SK-N-SH (cell line): ENCODE results near the gene CD302. TPM values are rescaled to one million over a fixed set of nuclear protein-coding genes. Genes with fewer than 3 reads are reported as not detected.

Source experiments
- CTCF ChIA-PET: fragments of 300-600, 350-600 bp; formaldehyde crosslinking; extraction: SDS; loops from one replicate; lab custom pipeline; 2021; lab: Yijun Ruan, JAX
- POLR2A ChIA-PET: fragments of 350-600 bp; sonication (Branson Sonifier 250); formaldehyde crosslinking; extraction: SDS; loops from one replicate; lab custom pipeline; 2020; ENCODE audit warnings: antibody characterized with exemption, inconsistent platforms; lab: Yijun Ruan, JAX
- DNase-seq: peaks from one replicate; pipeline ENCODE4 v3.0.0; 2012
- H2AFZ ChIP-seq: fragments of 200-600 bp; sonication (generic); 2 replicates; pipeline ENCODE4 v1.8.1; 2016; ENCODE audit warnings: antibody characterized with exemption, mild to moderate bottlenecking, low read depth
- H3F3A ChIP-seq: fragments of 200-600 bp; sonication (generic); replicated peaks from 2 replicates; pipeline ENCODE3; 2016; ENCODE audit warnings: antibody characterized with exemption, mild to moderate bottlenecking; ENCODE audit not compliant: insufficient read depth
- H3K27ac ChIP-seq, 2 experiments: fragments of 200-500 bp in 1 of 2; fragments of 200-600 bp in 1 of 2; sonication (Bioruptor generic) in 1 of 2; sonication (generic), shearing (Covaris generic) in 1 of 2; 2 replicates each; pipeline versions ENCODE4 v1.5.1 to v1.6.1; 2014 to 2016; ENCODE audit warnings: low read depth in 2 of 2, inconsistent platforms in 1 of 2, low read length in 1 of 2, mild to moderate bottlenecking in 1 of 2, mixed read lengths in 1 of 2
- H3K27me3 ChIP-seq: fragments of 200-600 bp; sonication (generic), shearing (Covaris generic); 2 replicates; pipeline ENCODE4 v1.6.1; 2016; ENCODE audit warnings: mixed run types; ENCODE audit not compliant: insufficient read depth
- H3K36me3 ChIP-seq, 2 experiments: fragments of 200-500 bp in 1 of 2; fragments of 200-600 bp in 1 of 2; sonication (Bioruptor generic) in 1 of 2; sonication (generic) in 1 of 2; replicated peaks in 1 of 2; 2 replicates each; pipeline versions ENCODE3 to v1.5.1; 2014 to 2016; ENCODE audit warnings: low read length in 1 of 2, mild to moderate bottlenecking in 1 of 2; ENCODE audit not compliant: insufficient read depth in 2 of 2, control insufficient read depth in 1 of 2
- H3K4me1 ChIP-seq, 2 experiments: fragments of 200-500 bp in 1 of 2; fragments of 200-600 bp in 1 of 2; sonication (Bioruptor generic) in 1 of 2; sonication (generic), shearing (Covaris generic) in 1 of 2; 2 replicates each; pipeline versions ENCODE4 v1.5.1 to v1.6.1; 2014 to 2016; ENCODE audit warnings: low read depth in 1 of 2, low read length in 1 of 2, mixed run types in 1 of 2; ENCODE audit not compliant: insufficient read depth in 2 of 2, control insufficient read depth in 1 of 2
- H3K4me2 ChIP-seq: fragments of 200-600 bp; sonication (generic), shearing (Covaris generic); 2 replicates; pipeline ENCODE4 v1.6.1; 2017; ENCODE audit warnings: mixed run types
- H3K4me3 ChIP-seq, 2 experiments: fragments of 200-500 bp in 1 of 2; fragments of 200-600 bp in 1 of 2; sonication (Bioruptor generic) in 1 of 2; sonication (generic), shearing (Covaris generic) in 1 of 2; 2 replicates each; pipeline versions ENCODE4 v1.5.1 to v1.8.1; 2014 to 2016; ENCODE audit warnings: low read depth in 2 of 2, inconsistent platforms in 1 of 2, low read length in 1 of 2, mild to moderate bottlenecking in 1 of 2, mixed read lengths in 1 of 2, moderate library complexity in 1 of 2
- H3K79me2 ChIP-seq: fragments of 200-600 bp; sonication (generic); 2 replicates; pipeline ENCODE4 v1.8.1; 2017; ENCODE audit warnings: mild to moderate bottlenecking; ENCODE audit not compliant: insufficient read depth
- H3K9ac ChIP-seq: fragments of 200-600 bp; sonication (generic); 2 replicates; pipeline ENCODE4 v1.6.1; 2017; ENCODE audit warnings: mixed run types
- H3K9me2 ChIP-seq: fragments of 200-600 bp; sonication (generic); 2 replicates; pipeline ENCODE4 v1.6.1; 2017; ENCODE audit warnings: mixed run types
- H3K9me3 ChIP-seq: fragments of 200-600 bp; sonication (generic); 2 replicates; pipeline ENCODE4 v1.6.1; 2017; ENCODE audit warnings: mixed run types, mild to moderate bottlenecking, moderate library complexity
- H4K20me1 ChIP-seq: fragments of 200-600 bp; sonication (generic); 2 replicates; pipeline ENCODE4 v1.6.1; 2017; ENCODE audit warnings: mild to moderate bottlenecking, mixed run types; ENCODE audit not compliant: insufficient read depth
- ELF1 ChIP-seq: IDR thresholded peaks from 2 replicates; pipeline ENCODE4 v1.4.0; 2012
- EP300 ChIP-seq, 2 experiments: IDR thresholded peaks; 2 replicates each; pipeline versions ENCODE4 v1.4.0 to v1.6.1; 2012; ENCODE audit warnings: borderline replicate concordance in 1 of 2, low read depth in 1 of 2, low read length in 1 of 2
- FOXJ3 ChIP-seq: sonication (generic); formaldehyde crosslinking; IDR thresholded peaks from 2 replicates; pipeline ENCODE4 v1.5.1; 2020; ENCODE audit warnings: mild to moderate bottlenecking, missing genetic modification reagents
- GATA2 ChIP-seq: sonication (generic); formaldehyde crosslinking; IDR thresholded peaks from 2 replicates; pipeline ENCODE4 v1.5.0; 2020; ENCODE audit warnings: mild to moderate bottlenecking, missing genetic modification reagents
- JUND ChIP-seq: IDR thresholded peaks from 2 replicates; pipeline ENCODE4 v1.4.0; 2012
- NFIC ChIP-seq: IDR thresholded peaks from 2 replicates; pipeline ENCODE4 v1.4.0; 2012; ENCODE audit warnings: borderline replicate concordance
- NRF1 ChIP-seq: IDR thresholded peaks from 2 replicates; pipeline ENCODE4 v1.6.1; 2012; ENCODE audit warnings: low read depth, mild to moderate bottlenecking, low read length
- RFX5 ChIP-seq: IDR thresholded peaks from 2 replicates; pipeline ENCODE4 v1.6.1; 2012; ENCODE audit warnings: mild to moderate bottlenecking, improper control_type of control experiment, low read length
- TEAD4 ChIP-seq: IDR thresholded peaks from 2 replicates; pipeline ENCODE4 v1.4.0; 2012; ENCODE audit warnings: mild to moderate bottlenecking, borderline replicate concordance; ENCODE audit not compliant: insufficient read depth
- YY1 ChIP-seq: IDR thresholded peaks from 2 replicates; pipeline ENCODE4 v1.4.0; 2012; ENCODE audit warnings: low read depth, mild to moderate bottlenecking
- WGBS: methylation state at CpG from one replicate; pipeline ENCODE4 v1.1.6; 2017; ENCODE audit warnings: low lambda C conversion rate; 5-methylcytosine and 5-hydroxymethylcytosine counted together
- polyA plus RNA-seq, 3 experiments: library from polyadenylated mRNA; depleted of rRNA; stranded (reverse); fragments of >200 nt; gene quantifications; 2 replicates each; pipeline ENCODE4 v1.2.3, GENCODE V29; 2012
- TF ChIP-seq, protein P1 (sequence below): IDR thresholded peaks from 2 replicates; pipeline ENCODE4 v1.4.0; 2012; ENCODE audit warnings: low read depth, borderline replicate concordance
- TF ChIP-seq, protein P2 (sequence below): IDR thresholded peaks from 2 replicates; pipeline ENCODE4 v1.4.0; 2012; ENCODE audit warnings: low read depth, borderline replicate concordance
- TF ChIP-seq, protein P3 (sequence below): fragments of 150-350 bp; IDR thresholded peaks from 2 replicates; pipeline ENCODE4 v1.6.1; 2017; ENCODE audit warnings: antibody characterized with exemption, low read length, low read depth, borderline replicate concordance

Gene CD302
- polyA plus RNA-seq, 1 of the 3 experiments (the other 2 are of a cell fraction), result 4.4 TPM

DNA sequence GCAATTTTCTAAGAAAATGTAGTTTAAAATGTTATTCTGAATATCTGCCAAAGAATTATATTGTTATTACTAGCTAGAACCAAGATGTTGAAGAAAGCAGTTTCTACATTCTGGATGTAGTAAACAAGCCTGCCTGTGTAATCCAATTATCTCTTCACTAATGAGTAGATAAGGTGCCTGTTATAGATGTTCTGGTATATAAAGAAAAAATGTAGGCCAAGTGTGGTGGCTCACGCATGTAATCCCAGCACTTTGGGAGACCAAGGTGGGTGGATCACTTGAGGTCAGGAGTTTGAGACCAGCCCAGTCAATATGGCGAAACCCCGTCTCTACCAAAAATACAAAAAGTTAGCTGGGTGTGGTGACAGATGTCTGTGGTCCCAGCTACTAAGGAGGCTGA, 28.9 kb downstream of the CD302 start:
- CTCF ChIA-PET, result interaction anchor here (0.6 to 1.8 kb wide), 2 partner anchors 9 to 456 kb away, joined by 3 to 4 read pairs; no protein-coding TSS in a partner anchor
- Histone ChIP-seq H3K79me2 (peaks cover 22% of the 10 kb centered on the region), H3F3A (peaks cover 32% of the 10 kb centered on the region), H3K27ac (no peak overlapping the region), H3K27me3 (no peaks in the 10 kb centered on the region), H3K9me2 (no peaks in the 10 kb centered on the region), H3K4me2 (no peak overlapping the region), H3K9ac (no peak overlapping the region), H3K9me3 (no peaks in the 10 kb centered on the region), H3K4me1 (no peaks in the 10 kb centered on the region; a peak in 1 of 4 replicates), H2AFZ (no peak overlapping the region), H3K36me3 (peaks cover 83 to 90% of the 10 kb centered on the region in 2 experiments), H3K4me3 (no peak overlapping the region), H4K20me1 (no peaks in the 10 kb centered on the region)
- POLR2A ChIA-PET, result no interaction called here
- 88% methylated on average over 3 of the region's 3 CpGs for WGBS
- DNase-seq, result peak; percentile 16
- TF ChIP-seq GATA2 (CRISPR knock-in tag), result peak; percentile 43; the same call in 1 of the 2 replicates
- TF ChIP-seq ELF1, result no peak

DNA sequence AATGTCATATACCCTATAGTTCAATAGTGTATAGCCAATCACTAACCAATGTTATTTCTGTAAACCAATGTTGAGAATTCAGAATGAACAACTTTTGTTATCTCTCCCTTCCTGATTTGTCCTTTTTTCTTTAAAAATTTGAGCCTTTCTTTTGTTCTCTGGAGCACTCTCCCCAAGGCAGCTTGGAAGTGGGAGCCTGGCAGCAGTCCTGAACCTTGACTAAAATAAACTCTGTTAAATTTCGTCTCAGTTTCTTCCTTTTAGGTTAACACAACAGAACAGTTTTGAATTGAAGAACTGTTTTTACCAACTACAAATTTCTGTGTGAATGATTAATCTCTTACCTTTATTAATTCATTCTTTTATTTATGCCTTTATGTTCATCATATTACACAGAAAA, 35.9 kb downstream of the CD302 start:
- peaks cover 9% of the 10 kb centered on the region for H4K20me1 ChIP-seq
- H3K27me3 ChIP-seq, result no peaks in the 10 kb centered on the region
- H3K9ac ChIP-seq, result no peak overlapping the region
- CTCF ChIA-PET, result interaction anchor here (1.5 kb wide), 1 partner anchor 15 kb away, joined by 5 read pairs; no protein-coding TSS in a partner anchor
- no peak for DNase-seq
- peaks cover 88 to 95% of the 10 kb centered on the region in 2 experiments for H3K36me3 ChIP-seq
- TF ChIP-seq, protein P1, sequence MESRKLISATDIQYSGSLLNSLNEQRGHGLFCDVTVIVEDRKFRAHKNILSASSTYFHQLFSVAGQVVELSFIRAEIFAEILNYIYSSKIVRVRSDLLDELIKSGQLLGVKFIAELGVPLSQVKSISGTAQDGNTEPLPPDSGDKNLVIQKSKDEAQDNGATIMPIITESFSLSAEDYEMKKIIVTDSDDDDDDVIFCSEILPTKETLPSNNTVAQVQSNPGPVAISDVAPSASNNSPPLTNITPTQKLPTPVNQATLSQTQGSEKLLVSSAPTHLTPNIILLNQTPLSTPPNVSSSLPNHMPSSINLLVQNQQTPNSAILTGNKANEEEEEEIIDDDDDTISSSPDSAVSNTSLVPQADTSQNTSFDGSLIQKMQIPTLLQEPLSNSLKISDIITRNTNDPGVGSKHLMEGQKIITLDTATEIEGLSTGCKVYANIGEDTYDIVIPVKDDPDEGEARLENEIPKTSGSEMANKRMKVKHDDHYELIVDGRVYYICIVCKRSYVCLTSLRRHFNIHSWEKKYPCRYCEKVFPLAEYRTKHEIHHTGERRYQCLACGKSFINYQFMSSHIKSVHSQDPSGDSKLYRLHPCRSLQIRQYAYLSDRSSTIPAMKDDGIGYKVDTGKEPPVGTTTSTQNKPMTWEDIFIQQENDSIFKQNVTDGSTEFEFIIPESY, result no peak
- no peak for TF ChIP-seq ELF1
- TF ChIP-seq YY1, result no peak
- TF ChIP-seq, protein P2, sequence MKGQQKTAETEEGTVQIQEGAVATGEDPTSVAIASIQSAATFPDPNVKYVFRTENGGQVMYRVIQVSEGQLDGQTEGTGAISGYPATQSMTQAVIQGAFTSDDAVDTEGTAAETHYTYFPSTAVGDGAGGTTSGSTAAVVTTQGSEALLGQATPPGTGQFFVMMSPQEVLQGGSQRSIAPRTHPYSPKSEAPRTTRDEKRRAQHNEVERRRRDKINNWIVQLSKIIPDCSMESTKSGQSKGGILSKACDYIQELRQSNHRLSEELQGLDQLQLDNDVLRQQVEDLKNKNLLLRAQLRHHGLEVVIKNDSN, result no peak
- no peak for TF ChIP-seq EP300 (IDR thresholded peaks at IDR 0.05; ENCODE audit: borderline replicate concordance in 1 of 2, low read depth in 1 of 2, low read length in 1 of 2)
- TF ChIP-seq FOXJ3 (CRISPR knock-in tag), result no peak
- TF ChIP-seq TEAD4, result no peak
- TF ChIP-seq NRF1, result no peak
- TF ChIP-seq GATA2 (CRISPR knock-in tag), result no peak
- no peak for TF ChIP-seq NFIC
- TF ChIP-seq RFX5, result no peak
- TF ChIP-seq JUND, result no peak
- TF ChIP-seq, protein P3, sequence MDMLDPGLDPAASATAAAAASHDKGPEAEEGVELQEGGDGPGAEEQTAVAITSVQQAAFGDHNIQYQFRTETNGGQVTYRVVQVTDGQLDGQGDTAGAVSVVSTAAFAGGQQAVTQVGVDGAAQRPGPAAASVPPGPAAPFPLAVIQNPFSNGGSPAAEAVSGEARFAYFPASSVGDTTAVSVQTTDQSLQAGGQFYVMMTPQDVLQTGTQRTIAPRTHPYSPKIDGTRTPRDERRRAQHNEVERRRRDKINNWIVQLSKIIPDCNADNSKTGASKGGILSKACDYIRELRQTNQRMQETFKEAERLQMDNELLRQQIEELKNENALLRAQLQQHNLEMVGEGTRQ, result no peak
- TF ChIP-seq, all 33 proteins: peak for 0
- no peaks in the 10 kb centered on the region; a peak in 1 of 4 replicates for H3K4me1 ChIP-seq
- no peak overlapping the region for H3K4me3 ChIP-seq
- H3K27ac ChIP-seq, result no peak overlapping the region
- peaks cover 73% of the 10 kb centered on the region for H3K79me2 ChIP-seq
- H3F3A ChIP-seq, result peaks cover 8% of the 10 kb centered on the region
- WGBS, result 85% methylated on average over 1 of the region's 1 CpG
- POLR2A ChIA-PET, result no interaction called here
- no peak overlapping the region for H3K4me2 ChIP-seq
- H3K9me3 ChIP-seq, result no peaks in the 10 kb centered on the region
- H3K9me2 ChIP-seq, result no peaks in the 10 kb centered on the region
- H2AFZ ChIP-seq, result no peak overlapping the region
